ENCODE data around the gene ARHGAP24.
A peak's percentile ranks its signal among the peaks of the same experiment; 100 is the strongest.
"Not testable (repeated sequence)": the region's sequence is repeated elsewhere in the genome, so short reads cannot be mapped to it uniquely, and the experiment has no call there.

Gene ARHGAP24

DNA sequence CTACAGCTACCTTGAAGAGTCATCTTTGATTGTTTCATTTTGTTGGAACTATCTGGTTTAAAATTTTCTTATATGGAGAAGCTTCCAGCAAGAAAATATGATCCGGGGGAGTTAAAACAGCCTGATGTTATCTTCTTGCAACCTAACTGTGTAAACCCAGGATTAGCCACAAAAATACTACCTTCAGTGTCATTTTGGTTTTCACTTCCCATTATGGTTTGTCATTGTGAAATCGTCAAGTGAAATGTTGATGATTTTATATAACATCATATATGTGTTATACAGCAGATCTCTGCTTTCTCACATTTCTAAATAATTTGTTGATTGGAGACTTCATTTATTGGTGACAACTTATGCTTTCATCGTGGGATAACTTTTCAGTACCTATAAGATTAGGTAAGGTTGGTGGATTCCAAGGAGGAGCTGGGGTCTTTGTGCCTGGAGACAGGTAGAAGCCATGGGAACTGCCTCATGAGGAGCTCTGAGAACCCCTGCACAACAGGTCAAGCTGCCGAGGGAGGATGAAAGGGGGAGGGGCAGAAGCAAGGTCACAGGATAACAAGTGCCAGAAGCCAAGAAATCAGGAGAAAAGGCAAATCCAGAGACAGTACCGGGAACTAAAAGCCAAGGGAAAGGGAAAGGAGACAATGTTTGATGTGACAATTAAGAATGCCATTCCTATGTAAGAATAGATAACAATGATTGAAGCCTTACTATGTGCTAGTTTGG is 7.2 kb downstream of the ARHGAP24 start:
- DNase-seq (ENCODE audit: low spot score) = no peak

DNA sequence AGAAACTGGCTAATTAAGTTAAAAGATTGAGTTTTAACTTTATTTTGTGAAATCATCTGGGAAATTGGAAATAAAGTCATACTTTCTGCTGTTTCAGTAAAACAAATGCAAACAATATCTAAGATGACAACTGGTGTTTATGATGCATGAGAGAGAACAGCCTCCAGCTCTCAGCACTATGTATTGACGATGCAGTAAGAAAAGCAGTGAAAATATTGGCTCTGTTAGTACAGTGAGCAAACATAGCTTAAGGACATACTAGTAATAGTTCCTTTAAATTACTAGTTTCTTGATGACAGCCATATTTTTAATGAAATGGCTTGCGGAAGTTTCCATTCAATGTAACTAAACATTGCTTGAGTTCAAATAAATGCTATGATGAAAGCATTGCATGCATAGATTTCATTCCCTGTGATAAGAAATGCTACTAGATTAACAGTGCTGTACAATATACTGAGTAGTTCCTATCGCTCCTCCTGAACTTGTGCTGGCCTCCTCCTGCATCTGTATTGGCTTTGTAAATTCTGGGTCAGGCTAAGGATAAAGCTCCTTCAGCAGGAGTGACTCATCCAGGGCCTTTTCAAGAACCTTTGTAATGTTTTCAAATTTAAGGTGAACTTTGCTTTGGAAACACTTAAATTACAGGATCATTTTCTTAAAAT is 11.6 kb downstream of the ARHGAP24 start:
- no peak for DNase-seq (ENCODE audit: low spot score)

DNA sequence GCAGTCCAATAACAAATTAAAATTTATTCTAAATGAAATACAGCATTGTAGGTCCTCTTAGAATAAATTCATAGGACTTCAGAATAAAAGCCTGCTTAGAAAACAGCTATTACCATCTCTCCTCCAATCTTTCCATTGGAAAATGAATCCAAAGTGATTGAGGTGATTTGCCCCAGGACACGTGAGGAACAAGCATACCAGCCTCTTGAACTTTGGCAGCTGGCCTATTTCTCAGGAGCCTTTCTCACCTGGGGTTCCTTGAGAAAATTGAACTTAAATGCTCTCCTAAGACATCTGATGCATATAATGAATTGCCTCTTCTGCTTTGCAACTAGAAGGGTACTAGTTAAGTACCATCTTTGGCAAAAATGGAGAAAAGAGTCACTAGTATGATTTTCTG is 13.5 kb downstream of the ARHGAP24 start:
- DNase-seq (ENCODE audit: low spot score) = no peak

DNA sequence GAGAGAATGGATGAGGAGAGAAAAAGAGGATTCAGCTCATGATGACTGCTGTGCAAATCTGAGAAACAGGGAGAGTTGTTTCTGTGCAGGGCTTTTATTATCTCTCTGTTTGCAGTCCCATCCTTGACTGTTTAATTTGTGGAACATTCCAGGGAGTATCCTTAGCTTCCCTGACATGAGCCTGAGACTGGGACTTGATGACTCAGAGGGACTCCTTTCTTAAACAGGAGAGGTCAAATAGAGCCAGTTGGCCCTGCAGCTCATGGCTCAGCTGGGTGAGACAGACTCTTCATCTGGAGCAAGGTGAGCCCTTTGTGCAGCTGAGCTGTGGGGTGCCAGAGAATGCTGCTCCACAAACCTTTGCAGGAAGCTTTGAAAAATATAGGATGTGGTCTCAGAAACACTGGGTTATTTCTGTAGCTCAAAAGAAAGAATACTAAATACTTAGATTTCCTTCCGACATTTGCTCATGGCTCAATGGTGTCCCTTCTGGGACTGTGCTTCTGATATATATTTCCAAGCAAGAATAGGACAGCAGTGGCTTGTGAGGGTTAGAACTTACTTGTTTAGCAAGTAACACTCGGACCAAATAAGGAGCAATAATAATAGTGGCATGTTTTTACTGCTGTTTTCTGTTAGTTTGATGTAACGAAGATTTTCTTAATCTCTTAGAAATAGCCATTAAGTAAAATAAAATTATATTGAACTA is 14.5 kb downstream of the ARHGAP24 start:
- DNase-seq (ENCODE audit: low spot score) = no peak

DNA sequence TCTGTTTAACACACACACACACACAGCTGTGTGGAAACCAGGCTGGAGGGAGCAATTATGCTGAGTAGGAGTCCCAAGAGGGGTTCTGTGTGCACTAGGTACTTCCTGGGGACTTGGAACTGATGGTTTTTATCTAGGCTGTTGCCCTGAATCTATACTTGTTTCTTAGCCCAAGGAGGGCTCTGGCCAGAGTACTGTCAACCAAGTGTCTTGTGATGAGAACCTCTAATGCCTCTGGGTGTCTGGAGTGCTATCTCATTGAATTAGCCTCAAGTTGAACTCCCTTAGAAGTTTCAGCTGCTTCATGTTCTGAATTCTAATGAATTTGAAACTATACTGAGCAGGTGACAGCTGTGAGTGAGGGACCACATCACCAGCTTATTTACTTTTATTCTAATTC is 16.6 kb downstream of the ARHGAP24 start:
- no peak for DNase-seq (ENCODE audit: low spot score)

DNA sequence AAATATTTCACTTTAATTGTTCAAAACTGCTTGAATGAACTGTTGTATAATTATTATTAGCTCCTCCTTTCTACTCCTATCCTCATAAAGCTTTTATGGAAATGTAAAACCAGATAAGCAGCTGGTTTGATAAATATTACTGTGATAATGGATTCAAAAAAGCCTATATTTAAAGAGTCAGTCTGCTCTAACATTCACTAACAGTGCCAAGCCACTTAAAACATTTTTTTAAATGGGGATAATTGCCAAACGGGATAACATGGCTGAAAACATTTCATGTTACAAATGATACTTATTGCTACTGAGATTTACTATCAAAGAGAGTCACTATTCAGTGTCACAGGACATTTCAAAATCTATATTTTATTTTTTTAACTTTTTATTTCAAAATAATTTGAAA is 17.4 kb downstream of the ARHGAP24 start:
- no peak for DNase-seq (ENCODE audit: low spot score)

DNA sequence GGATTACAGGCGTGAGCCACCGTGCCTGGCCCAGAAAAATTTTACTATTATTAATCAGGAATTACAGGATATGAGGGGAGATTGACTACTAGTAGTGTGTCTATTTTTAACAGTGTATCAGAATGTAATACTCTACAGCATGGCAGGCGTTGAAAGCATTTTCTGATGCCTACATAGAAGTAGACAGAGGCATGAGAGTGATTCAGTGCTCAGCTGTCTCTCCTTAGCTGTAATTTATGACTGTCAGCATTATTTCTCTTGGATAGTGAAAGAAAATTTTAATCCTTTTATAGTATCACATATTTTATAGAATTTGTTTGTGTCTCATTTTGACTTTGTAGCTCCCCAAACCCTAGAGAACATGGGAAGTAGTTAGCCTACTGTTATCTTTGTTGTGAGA is 20.7 kb downstream of the ARHGAP24 start:
- no peak for DNase-seq (ENCODE audit: low spot score)

DNA sequence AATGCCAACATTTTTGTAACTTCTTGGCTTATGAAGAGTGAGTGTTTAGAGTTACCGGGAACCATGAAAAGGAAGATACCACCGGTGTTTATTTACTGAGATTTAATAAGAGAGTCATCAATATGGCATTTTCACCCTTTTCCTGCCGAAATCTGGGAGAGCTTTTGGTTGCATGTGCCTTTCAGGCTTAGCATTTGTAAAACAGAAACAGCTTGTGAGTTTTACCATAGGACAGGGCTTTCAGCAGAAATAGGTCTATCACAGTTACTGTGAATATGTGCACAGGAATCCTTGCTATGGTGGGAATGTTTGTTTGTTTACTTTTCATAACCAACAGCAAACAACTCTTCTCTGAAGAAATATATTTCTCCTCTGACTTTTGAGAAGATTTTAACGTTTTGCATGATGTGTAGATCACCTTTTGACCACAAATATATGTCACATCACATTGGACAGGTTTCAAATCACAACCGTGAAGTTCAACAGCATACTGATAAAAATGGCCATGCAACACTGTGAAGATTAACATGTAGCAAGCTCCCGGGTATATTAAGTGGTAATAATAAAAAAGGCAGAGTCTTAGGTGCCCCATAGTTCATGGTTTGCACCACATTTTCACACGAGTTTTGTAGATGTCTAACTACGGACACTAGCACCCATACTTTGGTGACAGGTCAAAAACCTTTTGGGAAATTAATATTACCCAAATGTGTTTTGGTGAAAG is 21.3 kb downstream of the ARHGAP24 start:
- DNase-seq (ENCODE audit: low spot score) = no peak

DNA sequence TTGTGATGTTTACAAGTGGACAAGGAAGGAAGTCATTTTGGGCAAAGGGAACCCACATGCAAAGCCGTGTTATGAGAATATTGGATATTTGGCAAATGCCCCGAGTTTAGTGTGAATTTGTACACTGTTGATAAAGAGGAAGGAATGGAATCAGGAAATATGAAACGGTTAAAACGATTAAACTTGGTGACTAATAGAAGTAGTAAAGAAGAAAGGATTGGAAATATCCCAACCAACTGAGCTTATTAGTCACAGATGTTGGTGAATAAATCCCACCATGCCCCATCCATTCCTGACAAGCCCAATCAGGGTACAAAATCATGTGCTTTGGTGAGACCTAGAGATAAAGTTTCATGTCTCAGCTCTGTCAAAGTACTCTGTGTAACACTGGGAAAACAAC is 22.0 kb downstream of the ARHGAP24 start:
- no peak for DNase-seq (ENCODE audit: low spot score)

DNA sequence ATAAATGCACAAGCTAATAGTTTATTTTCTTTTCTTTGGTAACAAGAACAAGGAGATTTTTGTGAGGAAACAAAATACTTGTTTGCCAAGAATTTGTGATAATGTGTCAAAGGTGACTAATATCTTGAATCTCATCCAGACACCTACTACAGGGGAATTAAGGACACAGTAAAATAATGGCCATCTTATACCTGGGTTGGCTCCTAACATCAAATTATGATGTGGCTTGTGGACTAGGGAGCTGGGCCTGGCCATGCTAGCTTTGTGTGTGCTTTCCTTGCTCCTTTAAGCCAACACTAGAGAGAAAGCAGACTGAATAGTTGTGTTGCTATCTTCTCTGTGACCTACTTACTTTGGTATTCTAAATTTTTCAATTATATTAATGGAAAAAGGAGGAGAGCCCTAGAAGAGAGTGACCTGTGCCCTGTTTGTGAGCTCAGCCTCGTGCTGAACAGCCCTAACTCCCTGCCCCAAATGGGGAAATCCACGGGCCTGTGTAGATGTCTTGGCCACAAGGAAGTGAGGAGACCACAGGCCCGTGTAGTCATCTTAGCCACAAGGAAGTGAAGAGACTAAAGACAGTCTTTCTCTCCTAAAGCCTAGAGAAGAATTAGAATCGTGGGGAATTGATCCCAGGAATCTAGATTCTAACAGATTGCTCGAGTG is 23.3 kb downstream of the ARHGAP24 start:
- peak; percentile 70 for DNase-seq (ENCODE audit: low spot score)

DNA sequence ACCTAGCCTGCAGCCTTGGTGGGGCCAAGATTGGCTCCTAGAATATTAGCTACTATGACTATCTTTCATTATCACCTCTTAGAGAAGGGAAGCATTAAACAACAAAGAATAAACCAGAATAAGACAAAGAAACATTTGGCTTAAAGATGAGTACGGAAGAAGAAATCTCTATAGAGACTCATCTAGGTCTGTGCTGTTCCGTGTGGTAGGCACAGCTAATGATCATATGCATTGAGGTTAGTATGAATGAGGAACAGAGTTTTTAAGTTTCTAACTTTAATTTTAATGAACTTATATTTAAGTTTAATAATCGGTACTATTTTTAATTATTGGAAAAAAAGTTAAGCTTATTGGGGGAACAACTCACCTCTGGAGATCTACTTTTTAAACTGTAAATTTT is 24.6 kb downstream of the ARHGAP24 start:
- no peak for DNase-seq (ENCODE audit: low spot score)

DNA sequence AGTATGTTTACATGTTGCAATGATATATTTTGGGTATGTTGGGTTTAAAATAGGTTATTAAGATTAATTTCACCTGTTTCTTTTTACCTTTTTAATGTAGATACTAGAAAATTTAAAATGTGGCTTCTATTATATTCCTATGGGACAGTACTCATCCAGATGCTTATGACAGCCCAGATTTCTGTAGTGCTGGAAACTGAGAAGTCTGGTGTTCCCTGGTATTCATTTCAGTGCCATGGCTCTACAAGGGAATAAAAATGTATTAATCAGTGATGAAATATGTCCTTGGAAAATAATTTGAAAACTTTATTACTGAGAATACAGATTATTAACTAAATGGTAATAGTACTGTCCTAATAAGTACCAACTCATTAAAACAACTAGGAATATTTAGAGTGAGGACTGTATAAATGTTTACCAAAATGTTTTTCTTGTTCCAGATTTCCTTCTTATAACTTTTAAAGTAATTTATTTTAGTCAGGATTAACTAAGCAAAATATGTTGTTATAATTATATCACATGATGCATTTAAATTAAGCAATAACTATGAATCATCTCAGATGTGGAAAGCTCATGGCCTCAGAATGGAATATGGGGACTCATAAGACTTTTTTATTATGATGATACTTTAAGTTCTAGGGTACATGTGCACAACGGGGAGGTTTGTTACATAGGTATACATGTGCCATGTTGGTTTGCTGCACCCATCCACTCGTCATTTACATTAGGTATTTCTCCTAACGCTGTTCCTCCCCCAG is 25.3 kb downstream of the ARHGAP24 start:
- no peak for DNase-seq (ENCODE audit: low spot score)

DNA sequence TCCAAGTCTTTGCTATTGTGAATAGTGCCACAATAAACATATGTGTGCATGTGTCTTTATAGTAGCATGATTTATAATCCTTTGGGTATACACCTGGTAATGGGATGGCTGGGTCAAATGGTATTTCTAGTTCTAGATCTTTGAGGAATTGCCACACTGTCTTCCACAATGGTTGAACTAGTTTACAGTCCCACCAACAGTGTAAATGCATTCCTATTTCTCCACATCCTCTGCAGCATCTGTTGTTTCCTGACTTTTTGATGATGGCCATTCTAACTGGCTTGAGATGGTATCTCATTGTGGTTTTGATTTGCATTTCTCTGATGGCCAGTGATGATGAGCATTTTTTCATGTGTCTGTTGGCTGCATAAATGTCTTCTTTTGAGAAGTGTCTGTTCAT is 26.2 kb downstream of the ARHGAP24 start:
- not testable (repeated sequence) for DNase-seq (ENCODE audit: low spot score)

DNA sequence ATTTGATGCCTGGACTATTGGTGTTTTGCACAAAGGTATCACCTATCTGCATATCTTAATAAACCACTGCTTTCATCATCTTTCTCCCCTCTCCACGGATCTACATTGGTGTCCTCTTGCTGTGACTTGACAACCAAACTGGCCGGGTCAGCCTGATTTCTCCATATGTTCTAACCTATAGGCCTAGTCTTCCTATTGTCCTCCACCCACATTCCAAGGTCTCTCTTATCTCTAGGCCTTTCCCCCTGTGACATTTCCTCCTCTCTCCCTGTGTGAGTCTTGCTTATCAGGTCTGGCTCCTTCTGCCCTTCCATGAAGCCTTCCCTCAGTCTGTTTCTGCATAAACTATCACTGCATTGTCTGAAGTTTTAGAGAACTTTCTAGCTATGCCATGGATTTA is 33.7 kb downstream of the ARHGAP24 start:
- DNase-seq (ENCODE audit: low spot score) = no peak

DNA sequence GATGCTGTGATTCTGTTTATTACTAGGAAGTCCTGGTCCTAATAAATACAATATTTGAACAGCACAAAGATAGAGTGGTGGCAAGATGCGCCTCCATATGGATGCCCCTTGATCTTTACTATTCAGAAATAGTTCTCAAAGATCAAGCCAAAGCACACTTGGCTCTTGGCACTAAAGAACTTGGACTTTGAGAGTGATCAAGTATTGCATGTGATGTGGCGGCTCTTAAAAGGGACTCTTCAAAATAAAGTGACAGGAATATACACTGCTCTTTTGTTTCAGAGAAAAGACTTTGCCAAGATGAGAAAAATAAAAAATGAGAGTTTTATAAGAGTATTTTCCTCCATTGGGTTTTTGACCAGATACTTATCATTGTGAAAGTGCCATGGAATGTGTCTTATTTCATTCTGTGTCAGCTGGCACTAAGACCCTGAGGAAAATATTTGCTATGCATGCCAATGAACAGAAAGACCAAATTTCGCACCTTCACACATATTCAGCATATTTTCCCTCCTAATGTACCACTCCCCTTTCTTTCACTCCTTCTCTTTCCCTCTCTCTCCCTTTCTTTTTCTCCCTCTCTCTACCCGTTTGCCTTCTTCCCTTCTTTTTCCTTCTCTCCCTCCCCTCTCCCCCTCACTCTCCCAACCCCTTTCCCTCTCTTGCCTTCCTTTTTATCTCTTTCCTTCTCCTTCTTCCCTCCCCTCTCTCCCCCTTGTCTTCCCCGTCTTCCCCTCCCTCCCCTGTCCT is 35.1 kb downstream of the ARHGAP24 start:
- no peak for DNase-seq (ENCODE audit: low spot score)

DNA sequence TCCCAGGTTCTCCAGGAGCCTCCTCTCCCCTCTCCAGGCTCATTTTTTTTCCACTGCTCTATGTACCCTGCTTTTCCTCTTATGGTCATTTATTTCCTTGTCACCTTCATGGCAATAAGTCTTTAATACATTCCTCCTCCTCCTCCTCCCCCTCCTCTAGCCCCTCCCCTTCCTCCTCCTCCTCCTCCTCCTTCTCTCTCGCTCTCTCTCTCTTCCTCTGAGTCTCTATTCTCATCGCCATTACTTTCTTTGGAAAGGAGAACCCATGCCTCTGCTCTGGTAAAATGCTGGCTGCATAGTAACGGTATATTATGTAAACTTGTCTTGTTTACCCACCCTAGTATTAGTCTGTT is 35.7 kb downstream of the ARHGAP24 start:
- DNase-seq (ENCODE audit: low spot score) = no peak

DNA sequence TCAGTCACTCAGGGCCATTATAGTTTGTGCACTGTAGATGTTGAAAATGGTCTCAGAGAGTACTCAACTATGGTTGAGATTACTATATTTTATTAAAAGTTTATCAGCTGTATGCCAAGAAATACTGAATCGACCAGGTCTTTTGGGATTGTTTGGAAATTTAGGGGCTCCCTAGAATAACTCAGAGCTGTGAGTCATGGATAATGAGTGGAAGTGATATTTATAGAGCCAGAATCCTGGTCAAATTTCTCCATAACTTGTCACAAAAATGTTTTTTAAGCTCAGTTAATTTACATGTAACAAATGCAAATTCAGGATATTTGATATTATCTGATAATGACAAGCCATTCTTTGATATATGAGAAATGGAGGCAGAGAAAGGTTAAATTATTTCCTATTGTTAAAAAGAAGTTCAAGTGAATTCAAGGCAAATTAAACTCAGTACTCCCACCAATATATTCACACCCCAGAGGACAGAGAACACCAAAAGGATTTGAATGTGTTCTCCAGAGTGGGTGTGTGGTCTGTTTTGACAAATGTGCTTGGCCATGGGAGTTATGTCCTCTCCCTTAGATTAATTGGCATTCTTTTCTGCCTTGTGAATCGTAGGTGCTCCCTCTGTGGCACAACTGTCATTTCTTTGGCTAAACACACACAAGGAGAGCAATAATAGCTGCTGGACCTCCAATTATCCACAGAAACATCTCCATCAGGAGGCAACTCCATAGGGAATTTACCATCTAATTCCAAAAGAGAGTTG is 37.7 kb downstream of the ARHGAP24 start:
- no peak for DNase-seq (ENCODE audit: low spot score)

DNA sequence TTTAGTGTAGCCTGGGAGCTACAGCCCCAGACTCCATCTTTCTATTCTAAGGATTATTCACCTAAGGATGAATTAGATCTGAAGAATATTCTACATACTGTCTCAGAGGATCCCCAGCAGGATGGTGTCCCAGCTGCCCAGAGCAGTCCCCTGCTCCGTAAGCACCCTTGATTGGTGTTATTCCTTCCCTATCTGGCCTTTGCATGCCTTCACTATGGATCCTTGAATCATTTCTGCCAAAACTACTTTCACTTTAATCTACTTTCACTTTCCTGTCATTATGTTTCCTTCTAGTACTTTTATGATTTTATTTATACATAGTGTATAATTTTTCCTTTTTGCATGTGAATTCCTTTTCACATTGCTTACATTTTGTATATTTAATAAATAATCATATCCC is 39.2 kb downstream of the ARHGAP24 start:
- no peak for DNase-seq (ENCODE audit: low spot score)

DNA sequence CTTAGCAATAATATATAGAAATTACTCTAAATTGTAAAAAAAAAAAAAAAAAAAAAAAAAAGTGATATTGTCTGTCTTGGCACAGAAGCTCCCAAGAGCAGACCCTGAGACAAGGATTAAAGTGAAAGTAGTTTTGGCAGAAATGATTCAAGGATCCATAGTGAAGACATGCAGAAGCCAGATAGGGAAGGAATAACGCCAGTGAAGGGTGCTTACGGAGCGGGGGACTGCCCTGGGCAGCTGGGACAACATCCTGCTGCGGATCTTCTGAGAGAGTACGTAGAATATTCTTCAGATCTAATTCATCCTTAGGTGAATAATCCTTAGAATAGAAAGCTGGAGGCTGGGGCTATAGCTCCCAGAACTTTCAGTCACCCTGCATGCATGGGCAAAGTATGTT is 39.8 kb downstream of the ARHGAP24 start:
- DNase-seq (ENCODE audit: low spot score) = no peak

DNA sequence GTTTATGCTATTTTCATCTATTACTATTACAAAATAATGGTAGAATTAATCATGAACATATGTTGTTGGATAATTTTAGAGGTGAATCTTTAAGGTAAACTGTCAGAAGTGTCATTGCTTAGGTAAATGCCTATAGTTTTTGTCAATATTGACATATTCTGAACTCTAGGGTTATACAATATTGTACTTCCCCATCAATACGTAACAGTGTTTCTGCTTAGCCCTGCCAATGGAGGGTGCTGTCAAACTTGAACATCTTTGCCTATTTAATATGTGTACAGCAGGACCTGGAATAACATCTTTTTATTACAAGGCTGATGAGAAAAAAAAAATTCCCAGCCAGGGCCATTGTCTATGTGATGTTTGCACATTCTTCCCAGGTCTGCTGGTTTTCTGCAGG is 40.8 kb downstream of the ARHGAP24 start:
- DNase-seq (ENCODE audit: low spot score) = no peak

Data from Ammon's horn (tissue), 1 donor.